H1 (cell line): ENCODE results near the gene TCF25. TPM values are rescaled to one million over a fixed set of nuclear protein-coding genes. Genes with fewer than 3 reads are reported as not detected.

Source experiments
- CBX8 ChIP-seq: fragments of 300-800, 300-1000 bp; sonication (generic); IDR thresholded peaks from 2 replicates; pipeline ENCODE4 v1.7.1; 2016; ENCODE audit warnings: low read depth, low read length, borderline replicate concordance
- CEBPB ChIP-seq: IDR thresholded peaks from 2 replicates; pipeline ENCODE4 v1.6.1; 2012; ENCODE audit warnings: low read depth, low read length
- CTBP2 ChIP-seq: IDR thresholded peaks from 2 replicates; pipeline ENCODE4 v1.7.0; 2011; ENCODE audit warnings: borderline replicate concordance, mild to moderate bottlenecking, moderate library complexity, mixed read lengths, low read length; ENCODE audit not compliant: insufficient read depth, insufficient read length
- RBBP5 ChIP-seq: IDR thresholded peaks from 2 replicates; pipeline ENCODE4 v1.7.1; 2012; ENCODE audit warnings: low read depth, mild to moderate bottlenecking, inconsistent platforms, low read length, moderate library complexity, borderline replicate concordance
- SIN3A ChIP-seq, 2 experiments: IDR thresholded peaks in 1 of 2; conservative IDR thresholded peaks in 1 of 2; 2 replicates each; pipeline ENCODE4 v1.6.1; 2011 to 2012; ENCODE audit warnings: low read length in 2 of 2, improper control_type of control experiment in 1 of 2, low read depth in 1 of 2, mild to moderate bottlenecking in 1 of 2
- polyA plus RNA-seq, 7 experiments: library from polyadenylated mRNA; depleted of rRNA in 3 of 7; stranded (reverse) in 5 of 7; unstranded in 2 of 7; fragments of >200 nt in 5 of 7; fragments of 200-250 nt in 2 of 7; gene quantifications; 1 replicate in 5 of 7; 2 replicates in 1 of 7; 4 replicates in 1 of 7; pipeline versions ENCODE4 v1.2.1 to v1.2.3, GENCODE V29; 2011 to 2013; ENCODE audit warnings: missing spikeins in 2 of 7, mixed read lengths in 2 of 7
- total RNA-seq: library from RNA; stranded (reverse); fragmentation: NEBNext Ultra II Directional; extraction: Animal tissue kit (Norgen Biotek cat#: 25700); gene quantifications from 2 replicates; pipeline ENCODE4 v1.2.1, GENCODE V29; 2021
- TF ChIP-seq, protein P1 (sequence below): IDR thresholded peaks from 2 replicates; pipeline ENCODE4 v1.6.1; 2012; ENCODE audit warnings: inconsistent platforms
- TF ChIP-seq, protein P2 (sequence below): fragments of 300-600 bp; sonication (generic); IDR thresholded peaks from 2 replicates; pipeline ENCODE4 v1.7.1; 2012; ENCODE audit warnings: low read length, moderate library complexity, mild to moderate bottlenecking, inconsistent platforms; ENCODE audit not compliant: insufficient replicate concordance

Gene TCF25
- total and polyA plus RNA-seq, 2 of the 8 experiments (the other 6 are each of a cell fraction or from before 2014, with no cell fraction given), result 78.1 to 102 TPM

DNA sequence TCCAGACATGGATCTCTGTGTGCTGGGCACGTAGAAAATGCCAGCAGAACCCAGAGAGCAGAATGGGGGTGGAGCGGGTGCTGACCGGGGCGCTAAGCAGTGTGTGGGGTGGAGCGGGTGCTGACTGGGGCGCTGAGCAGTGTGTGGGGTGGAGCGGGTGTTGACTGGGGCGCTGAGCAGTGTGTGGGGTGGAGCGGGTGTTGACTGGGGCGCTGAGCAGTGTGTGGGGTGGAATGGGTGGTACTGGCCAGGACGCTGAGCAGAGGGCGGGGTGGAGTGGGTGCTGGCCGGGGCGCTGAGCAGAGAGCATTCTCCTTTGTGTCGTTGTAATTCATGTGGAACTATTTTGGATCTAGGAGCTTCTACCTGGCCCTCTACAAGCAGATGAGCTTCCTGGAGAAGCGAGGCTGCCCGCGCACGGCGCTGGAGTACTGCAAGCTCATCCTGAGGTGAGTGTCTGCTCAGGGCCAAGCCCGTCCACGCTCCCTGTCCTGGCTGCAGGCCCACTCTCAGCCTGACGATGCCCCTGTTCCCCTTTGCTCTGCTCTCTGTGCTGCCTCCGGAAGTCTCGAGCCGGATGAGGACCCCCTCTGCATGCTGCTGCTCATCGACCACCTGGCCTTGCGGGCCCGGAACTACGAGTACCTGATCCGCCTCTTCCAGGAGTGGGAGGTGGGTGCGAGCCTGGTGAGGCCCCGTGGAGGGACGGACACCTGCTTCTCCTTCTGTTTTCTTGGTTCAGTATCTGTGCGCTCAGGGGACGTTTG is 25.0 kb downstream of the TCF25 start (continued):
- TF ChIP-seq CTBP2 (no peak), SIN3A (conservative IDR thresholded peaks at IDR 0.05 in 1 of 2, IDR thresholded peaks at IDR 0.05 in 1 of 2; ENCODE audit: low read depth in 1 of 2, low read length in 2 of 2) (no peak), CBX8 (no peak), RBBP5 (no peak), CEBPB (no peak)
- TF ChIP-seq, protein P1, sequence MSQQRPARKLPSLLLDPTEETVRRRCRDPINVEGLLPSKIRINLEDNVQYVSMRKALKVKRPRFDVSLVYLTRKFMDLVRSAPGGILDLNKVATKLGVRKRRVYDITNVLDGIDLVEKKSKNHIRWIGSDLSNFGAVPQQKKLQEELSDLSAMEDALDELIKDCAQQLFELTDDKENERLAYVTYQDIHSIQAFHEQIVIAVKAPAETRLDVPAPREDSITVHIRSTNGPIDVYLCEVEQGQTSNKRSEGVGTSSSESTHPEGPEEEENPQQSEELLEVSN, result no peak
- TF ChIP-seq, protein P2, sequence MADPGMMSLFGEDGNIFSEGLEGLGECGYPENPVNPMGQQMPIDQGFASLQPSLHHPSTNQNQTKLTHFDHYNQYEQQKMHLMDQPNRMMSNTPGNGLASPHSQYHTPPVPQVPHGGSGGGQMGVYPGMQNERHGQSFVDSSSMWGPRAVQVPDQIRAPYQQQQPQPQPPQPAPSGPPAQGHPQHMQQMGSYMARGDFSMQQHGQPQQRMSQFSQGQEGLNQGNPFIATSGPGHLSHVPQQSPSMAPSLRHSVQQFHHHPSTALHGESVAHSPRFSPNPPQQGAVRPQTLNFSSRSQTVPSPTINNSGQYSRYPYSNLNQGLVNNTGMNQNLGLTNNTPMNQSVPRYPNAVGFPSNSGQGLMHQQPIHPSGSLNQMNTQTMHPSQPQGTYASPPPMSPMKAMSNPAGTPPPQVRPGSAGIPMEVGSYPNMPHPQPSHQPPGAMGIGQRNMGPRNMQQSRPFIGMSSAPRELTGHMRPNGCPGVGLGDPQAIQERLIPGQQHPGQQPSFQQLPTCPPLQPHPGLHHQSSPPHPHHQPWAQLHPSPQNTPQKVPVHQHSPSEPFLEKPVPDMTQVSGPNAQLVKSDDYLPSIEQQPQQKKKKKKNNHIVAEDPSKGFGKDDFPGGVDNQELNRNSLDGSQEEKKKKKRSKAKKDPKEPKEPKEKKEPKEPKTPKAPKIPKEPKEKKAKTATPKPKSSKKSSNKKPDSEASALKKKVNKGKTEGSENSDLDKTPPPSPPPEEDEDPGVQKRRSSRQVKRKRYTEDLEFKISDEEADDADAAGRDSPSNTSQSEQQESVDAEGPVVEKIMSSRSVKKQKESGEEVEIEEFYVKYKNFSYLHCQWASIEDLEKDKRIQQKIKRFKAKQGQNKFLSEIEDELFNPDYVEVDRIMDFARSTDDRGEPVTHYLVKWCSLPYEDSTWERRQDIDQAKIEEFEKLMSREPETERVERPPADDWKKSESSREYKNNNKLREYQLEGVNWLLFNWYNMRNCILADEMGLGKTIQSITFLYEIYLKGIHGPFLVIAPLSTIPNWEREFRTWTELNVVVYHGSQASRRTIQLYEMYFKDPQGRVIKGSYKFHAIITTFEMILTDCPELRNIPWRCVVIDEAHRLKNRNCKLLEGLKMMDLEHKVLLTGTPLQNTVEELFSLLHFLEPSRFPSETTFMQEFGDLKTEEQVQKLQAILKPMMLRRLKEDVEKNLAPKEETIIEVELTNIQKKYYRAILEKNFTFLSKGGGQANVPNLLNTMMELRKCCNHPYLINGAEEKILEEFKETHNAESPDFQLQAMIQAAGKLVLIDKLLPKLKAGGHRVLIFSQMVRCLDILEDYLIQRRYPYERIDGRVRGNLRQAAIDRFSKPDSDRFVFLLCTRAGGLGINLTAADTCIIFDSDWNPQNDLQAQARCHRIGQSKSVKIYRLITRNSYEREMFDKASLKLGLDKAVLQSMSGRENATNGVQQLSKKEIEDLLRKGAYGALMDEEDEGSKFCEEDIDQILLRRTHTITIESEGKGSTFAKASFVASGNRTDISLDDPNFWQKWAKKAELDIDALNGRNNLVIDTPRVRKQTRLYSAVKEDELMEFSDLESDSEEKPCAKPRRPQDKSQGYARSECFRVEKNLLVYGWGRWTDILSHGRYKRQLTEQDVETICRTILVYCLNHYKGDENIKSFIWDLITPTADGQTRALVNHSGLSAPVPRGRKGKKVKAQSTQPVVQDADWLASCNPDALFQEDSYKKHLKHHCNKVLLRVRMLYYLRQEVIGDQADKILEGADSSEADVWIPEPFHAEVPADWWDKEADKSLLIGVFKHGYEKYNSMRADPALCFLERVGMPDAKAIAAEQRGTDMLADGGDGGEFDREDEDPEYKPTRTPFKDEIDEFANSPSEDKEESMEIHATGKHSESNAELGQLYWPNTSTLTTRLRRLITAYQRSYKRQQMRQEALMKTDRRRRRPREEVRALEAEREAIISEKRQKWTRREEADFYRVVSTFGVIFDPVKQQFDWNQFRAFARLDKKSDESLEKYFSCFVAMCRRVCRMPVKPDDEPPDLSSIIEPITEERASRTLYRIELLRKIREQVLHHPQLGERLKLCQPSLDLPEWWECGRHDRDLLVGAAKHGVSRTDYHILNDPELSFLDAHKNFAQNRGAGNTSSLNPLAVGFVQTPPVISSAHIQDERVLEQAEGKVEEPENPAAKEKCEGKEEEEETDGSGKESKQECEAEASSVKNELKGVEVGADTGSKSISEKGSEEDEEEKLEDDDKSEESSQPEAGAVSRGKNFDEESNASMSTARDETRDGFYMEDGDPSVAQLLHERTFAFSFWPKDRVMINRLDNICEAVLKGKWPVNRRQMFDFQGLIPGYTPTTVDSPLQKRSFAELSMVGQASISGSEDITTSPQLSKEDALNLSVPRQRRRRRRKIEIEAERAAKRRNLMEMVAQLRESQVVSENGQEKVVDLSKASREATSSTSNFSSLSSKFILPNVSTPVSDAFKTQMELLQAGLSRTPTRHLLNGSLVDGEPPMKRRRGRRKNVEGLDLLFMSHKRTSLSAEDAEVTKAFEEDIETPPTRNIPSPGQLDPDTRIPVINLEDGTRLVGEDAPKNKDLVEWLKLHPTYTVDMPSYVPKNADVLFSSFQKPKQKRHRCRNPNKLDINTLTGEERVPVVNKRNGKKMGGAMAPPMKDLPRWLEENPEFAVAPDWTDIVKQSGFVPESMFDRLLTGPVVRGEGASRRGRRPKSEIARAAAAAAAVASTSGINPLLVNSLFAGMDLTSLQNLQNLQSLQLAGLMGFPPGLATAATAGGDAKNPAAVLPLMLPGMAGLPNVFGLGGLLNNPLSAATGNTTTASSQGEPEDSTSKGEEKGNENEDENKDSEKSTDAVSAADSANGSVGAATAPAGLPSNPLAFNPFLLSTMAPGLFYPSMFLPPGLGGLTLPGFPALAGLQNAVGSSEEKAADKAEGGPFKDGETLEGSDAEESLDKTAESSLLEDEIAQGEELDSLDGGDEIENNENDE, result no peak
